IMR-90 (cell line): Measurements from ENCODE around the gene ZNF296. TPM values are rescaled to one million over a fixed set of nuclear protein-coding genes. Genes with fewer than 3 reads are reported as not detected.

Experiments
- ATAC-seq: fragments of 200-7000 bp; cut with Tn5 transposase; 2 replicates; pipeline ENCODE4 v1.9.1; 2020; ENCODE audit warnings: low read depth, mild to moderate bottlenecking, moderate library complexity
- BruUV-seq: library from RNA; stranded (reverse); fragments of 400-500 nt; replicated peaks from 2 replicates; lab custom pipeline; 2021; lab: Mats Ljungman, UMichigan
- CTCF ChIA-PET: fragments of 300-600 bp; formaldehyde crosslinking; extraction: SDS; loops from one replicate; lab custom pipeline; 2021; ENCODE audit warnings: antibody characterized with exemption; lab: Yijun Ruan, JAX
- POLR2A ChIA-PET: fragments of 300-600 bp; sonication (Branson Sonifier 250); formaldehyde crosslinking; loops from one replicate; lab custom pipeline; 2022; ENCODE audit warnings: antibody characterized with exemption; ENCODE audit not compliant: unreplicated experiment; lab: Charles Lee
- DNase-seq: peaks from one replicate; pipeline ENCODE4 v3.0.0; 2013
- H2AFZ ChIP-seq: replicated peaks from 2 replicates; pipeline ENCODE3; 2013; ENCODE audit warnings: low read length, mild to moderate bottlenecking; ENCODE audit not compliant: poor library complexity
- H2AK5ac ChIP-seq: 2 replicates; pipeline ENCODE4 v1.6.1; 2013; ENCODE audit warnings: low read depth, low read length, inconsistent platforms
- H2AK9ac ChIP-seq: replicated peaks from 2 replicates; pipeline ENCODE3; 2013; ENCODE audit warnings: mild to moderate bottlenecking, low read depth, low read length, moderate library complexity; ENCODE audit not compliant: poor library complexity
- H2BK120ac ChIP-seq: 2 replicates; pipeline ENCODE4 v1.6.1; 2013; ENCODE audit warnings: low read depth, low read length, inconsistent platforms
- H2BK15ac ChIP-seq: 3 replicates; pipeline ENCODE4 v1.6.1; 2013; ENCODE audit warnings: low read depth, low read length, inconsistent platforms
- H2BK20ac ChIP-seq: 2 replicates; pipeline ENCODE4 v1.6.1; 2013; ENCODE audit warnings: low read depth, mild to moderate bottlenecking, inconsistent platforms, low read length, moderate library complexity
- H2BK5ac ChIP-seq: 2 replicates; pipeline ENCODE4 v1.6.1; 2013; ENCODE audit warnings: mild to moderate bottlenecking, low read depth, low read length, inconsistent platforms; ENCODE audit not compliant: poor library complexity, severe bottlenecking
- H3K14ac ChIP-seq: replicated peaks from 2 replicates; pipeline ENCODE4 v1.6.1; 2013; ENCODE audit warnings: low read depth, low read length, inconsistent platforms
- H3K18ac ChIP-seq: 2 replicates; pipeline ENCODE4 v1.6.1; 2013; ENCODE audit warnings: low read depth, low read length, control low read depth
- H3K23ac ChIP-seq: 2 replicates; pipeline ENCODE4 v1.6.1; 2013; ENCODE audit warnings: low read depth, low read length, inconsistent platforms
- H3K27ac ChIP-seq: 2 replicates; pipeline ENCODE4 v1.5.1; 2013; ENCODE audit warnings: mild to moderate bottlenecking, control low read depth, low read length; ENCODE audit not compliant: insufficient read depth
- H3K27me3 ChIP-seq: 2 replicates; pipeline ENCODE4 v1.6.1; 2013; ENCODE audit warnings: low read length; ENCODE audit not compliant: control insufficient read depth, insufficient read depth
- H3K36me3 ChIP-seq: 2 replicates; pipeline ENCODE4 v1.6.1; 2013; ENCODE audit warnings: low read length, mixed read lengths; ENCODE audit not compliant: control insufficient read depth, insufficient read depth
- H3K4ac ChIP-seq: 2 replicates; pipeline ENCODE4 v1.6.1; 2013; ENCODE audit warnings: low read depth, low read length, inconsistent platforms
- H3K4me1 ChIP-seq: 2 replicates; pipeline ENCODE4 v1.6.1; 2013; ENCODE audit warnings: low read length, mixed read lengths; ENCODE audit not compliant: control insufficient read depth, insufficient read depth
- H3K4me2 ChIP-seq: 2 replicates; pipeline ENCODE4 v1.6.1; 2013; ENCODE audit warnings: low read depth, mild to moderate bottlenecking, control low read depth, low read length, moderate library complexity
- H3K4me3 ChIP-seq: 2 replicates; pipeline ENCODE4 v1.5.1; 2013; ENCODE audit warnings: low read depth, mild to moderate bottlenecking, control low read depth, low read length, moderate library complexity; ENCODE audit not compliant: insufficient read depth
- H3K56ac ChIP-seq: 2 replicates; pipeline ENCODE4 v1.6.1; 2013; ENCODE audit warnings: low read length, inconsistent platforms; ENCODE audit not compliant: insufficient read depth; ENCODE audit errors: extremely low read depth
- H3K79me1 ChIP-seq, 2 experiments: 2 replicates each; pipeline ENCODE4 v1.6.1; 2013; ENCODE audit warnings: low read length in 2 of 2, inconsistent platforms in 1 of 2, low read depth in 1 of 2
- H3K9ac ChIP-seq: 2 replicates; pipeline ENCODE4 v1.6.1; 2013; ENCODE audit warnings: low read depth, low read length, control low read depth
- H3K9me1 ChIP-seq: 2 replicates; pipeline ENCODE4 v1.6.1; 2013; ENCODE audit warnings: low read length, inconsistent platforms; ENCODE audit not compliant: insufficient read depth
- H3K9me3 ChIP-seq: 2 replicates; pipeline ENCODE4 v1.6.1; 2013; ENCODE audit warnings: low read length; ENCODE audit not compliant: control insufficient read depth, insufficient read depth
- H4K20me1 ChIP-seq: 2 replicates; pipeline ENCODE4 v1.6.1; 2013; ENCODE audit warnings: low read length, inconsistent platforms; ENCODE audit not compliant: insufficient read depth
- H4K5ac ChIP-seq: 2 replicates; pipeline ENCODE4 v1.6.1; 2013; ENCODE audit warnings: mild to moderate bottlenecking, low read depth, low read length, control low read depth
- H4K8ac ChIP-seq, 2 experiments: 2 replicates each; pipeline ENCODE4 v1.6.1; 2013; ENCODE audit warnings: low read depth in 2 of 2, low read length in 2 of 2, control low read depth in 1 of 2, inconsistent platforms in 1 of 2
- H4K91ac ChIP-seq: 2 replicates; pipeline ENCODE4 v1.6.1; 2013; ENCODE audit warnings: low read depth, low read length, inconsistent platforms; ENCODE audit not compliant: insufficient read depth
- CEBPB ChIP-seq: IDR thresholded peaks from 2 replicates; pipeline ENCODE4 v1.6.1; 2012; ENCODE audit warnings: low read depth, low read length, improper control_type of control experiment
- FOS ChIP-seq: fragments of 150-350 bp; IDR thresholded peaks from 2 replicates; pipeline ENCODE4 v1.6.1; 2016; ENCODE audit warnings: low read depth, low read length
- MAZ ChIP-seq: IDR thresholded peaks from 2 replicates; pipeline ENCODE4 v1.6.1; 2012; ENCODE audit warnings: low read depth, mild to moderate bottlenecking, low read length, improper control_type of control experiment, moderate library complexity, borderline replicate concordance
- RFX5 ChIP-seq: IDR thresholded peaks from 2 replicates; pipeline ENCODE4 v1.8.0; 2012; ENCODE audit warnings: low read depth, mild to moderate bottlenecking, low read length, moderate library complexity
- WGBS, 2 experiments: methylation state at CpG; one replicate each; pipeline versions ENCODE4 v1.1.5 to v1.1.7; 2013; ENCODE audit warnings: missing lambda C conversion rate in 2 of 2; ENCODE audit not compliant: insufficient read length in 1 of 2; ENCODE audit errors: extremely low coverage in 2 of 2; 5-methylcytosine and 5-hydroxymethylcytosine counted together
- dilution Hi-C: fragments of 300-500 bp; cut with HindIII; formaldehyde crosslinking; loops from one replicate; pipeline ENCODE4 v1.14.3; 2018; ENCODE audit warnings: low sequenced_read_pairs; ENCODE audit not compliant: unreplicated experiment
- in situ Hi-C: fragments of 300-500 bp; cut with MboI; formaldehyde crosslinking; loops from 3 replicates; pipeline ENCODE4 v1.14.3; 2019; ENCODE audit warnings: low sequenced_read_pairs, inconsistent platforms, mixed read lengths
- intact Hi-C: fragments of 100-400 bp; cut with micrococcal nuclease; formaldehyde crosslinking; loops from 2 replicates; pipeline ENCODE4 v1.10.0; 2022
- polyA plus RNA-seq, 3 experiments: library from polyadenylated mRNA; depleted of rRNA; stranded (reverse); fragments of >200 nt; gene quantifications; 2 replicates each; pipeline ENCODE4 v1.2.3, GENCODE V29; 2012; ENCODE audit warnings: low replicate concordance in 1 of 3
- total RNA-seq: library from RNA; depleted of rRNA; stranded (reverse); fragments of >200 nt; gene quantifications from 2 replicates; pipeline ENCODE4 v1.2.3, GENCODE V29; 2012
- TF ChIP-seq, protein P1 (sequence below): fragments of 150-350 bp; IDR thresholded peaks from 2 replicates; pipeline ENCODE4 v1.6.1; 2016; ENCODE audit warnings: low read depth, mild to moderate bottlenecking, low read length, moderate library complexity, borderline replicate concordance

Gene ZNF296
- total and polyA plus RNA-seq, 2 of the 4 experiments (the other 2 are of a cell fraction), result 0.10 TPM; not detected in 1

DNA sequence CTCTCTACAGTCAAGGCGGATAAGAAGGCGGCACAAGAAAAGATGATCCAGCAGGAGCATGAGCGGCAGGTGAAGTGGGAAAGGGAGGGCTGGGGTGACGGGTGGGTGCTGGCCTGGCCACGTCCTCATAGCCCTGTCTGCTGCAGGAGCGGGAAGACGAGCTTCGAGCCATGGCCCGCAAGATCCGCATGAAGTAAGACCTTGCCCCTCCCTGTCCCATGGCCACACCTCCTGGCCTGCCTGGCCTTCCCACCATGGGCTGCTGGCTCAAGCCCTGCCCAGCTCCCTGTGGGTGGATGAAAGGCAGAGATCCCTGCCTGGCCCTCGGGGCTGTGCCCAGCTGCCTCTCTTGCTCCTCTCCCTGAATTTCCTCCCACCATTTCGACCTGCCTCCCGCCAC, 7.2 kb downstream of the ZNF296 start:
- intact Hi-C loops, result no loop called here
- no peak overlapping the region for H3K56ac ChIP-seq
- H3K18ac ChIP-seq, result no peak overlapping the region
- peaks cover 4 to 15% of the 10 kb centered on the region in 2 experiments; a peak in 3 of 4 replicates for H3K79me1 ChIP-seq
- TF ChIP-seq RFX5 (no peak), MAZ (no peak), FOS (no peak), CEBPB (no peak)
- TF ChIP-seq, protein P1, sequence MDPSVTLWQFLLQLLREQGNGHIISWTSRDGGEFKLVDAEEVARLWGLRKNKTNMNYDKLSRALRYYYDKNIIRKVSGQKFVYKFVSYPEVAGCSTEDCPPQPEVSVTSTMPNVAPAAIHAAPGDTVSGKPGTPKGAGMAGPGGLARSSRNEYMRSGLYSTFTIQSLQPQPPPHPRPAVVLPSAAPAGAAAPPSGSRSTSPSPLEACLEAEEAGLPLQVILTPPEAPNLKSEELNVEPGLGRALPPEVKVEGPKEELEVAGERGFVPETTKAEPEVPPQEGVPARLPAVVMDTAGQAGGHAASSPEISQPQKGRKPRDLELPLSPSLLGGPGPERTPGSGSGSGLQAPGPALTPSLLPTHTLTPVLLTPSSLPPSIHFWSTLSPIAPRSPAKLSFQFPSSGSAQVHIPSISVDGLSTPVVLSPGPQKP, result no peak
- H2AK9ac ChIP-seq, result no peak overlapping the region
- no peak overlapping the region for H2AK5ac ChIP-seq
- no peaks in the 10 kb centered on the region for H3K9me1 ChIP-seq
- no peaks in the 10 kb centered on the region for H3K27me3 ChIP-seq
- no peaks in the 10 kb centered on the region for H3K4me1 ChIP-seq
- H3K27ac ChIP-seq, result no peak overlapping the region
- H2BK20ac ChIP-seq, result no peak overlapping the region
- no peaks in the 10 kb centered on the region for H3K9me3 ChIP-seq
- no peak overlapping the region for H2BK5ac ChIP-seq
- H3K9ac ChIP-seq, result no peak overlapping the region
- no peaks in the 10 kb centered on the region for H4K20me1 ChIP-seq
- H2BK120ac ChIP-seq, result no peak overlapping the region
- no peak overlapping the region for H3K4me3 ChIP-seq
- no peak overlapping the region for H2AFZ ChIP-seq
- H4K8ac ChIP-seq, result no peak overlapping the region
- BruUV-seq, result no TSS peak
- no peak overlapping the region for H3K14ac ChIP-seq
- H3K4ac ChIP-seq, result no peak overlapping the region
- POLR2A ChIA-PET, result no interaction called here
- no peak for DNase-seq
- in situ Hi-C loops, result no loop called here
- no peak overlapping the region for H3K4me2 ChIP-seq
- H4K91ac ChIP-seq, result no peak overlapping the region
- WGBS, 2 experiments, result 100% methylated on average over 1 of the region's 13 CpGs; no CpG with 5 or more reads in 1 of the 2 experiments
- no peak overlapping the region for H3K23ac ChIP-seq
- H4K5ac ChIP-seq, result no peak overlapping the region
- CTCF ChIA-PET, result no interaction called here
- peak; percentile 65 for ATAC-seq
- H3K36me3 ChIP-seq, result peaks cover 60% of the 10 kb centered on the region
- no peak overlapping the region for H2BK15ac ChIP-seq
- dilution Hi-C loops, result no loop called here
